ENCODE measurements around the gene LYST. TPM values are rescaled to one million over a fixed set of nuclear protein-coding genes. Genes with fewer than 3 reads are reported as not detected.

LYST gene
- total and polyA plus RNA-seq, 10 of the 15 experiments (the other 5 are each of a cell fraction or from before 2014, with no cell fraction given), result 3.3 to 28.1 (median 5.6) TPM

GRCh38 chr1:235714205-235714897 is 152.4 kb downstream of the LYST start:
- TF ChIP-seq ZNF622 (IDR thresholded peaks at IDR 0.05) (no peak), RELA (IDR thresholded peaks at IDR 0.05; ENCODE audit: borderline replicate concordance, partially characterized antibody) (no peak), KDM1A (IDR thresholded peaks at IDR 0.05; ENCODE audit: borderline replicate concordance) (no peak), CBFB (IDR thresholded peaks at IDR 0.05; ENCODE audit: low read depth) (no peak), RAD21 (IDR thresholded peaks at IDR 0.05; ENCODE audit: insufficient read depth, low read depth, low read length) (no peak)
- H3K27ac ChIP-seq (ENCODE audit: control insufficient read depth, insufficient read depth), result no peak overlapping the region
- in situ Hi-C loops (cut with MboI), result no loop called here
- no peak overlapping the region for H3K9ac ChIP-seq (ENCODE audit: control insufficient read depth, insufficient read depth, low read length)
- no peaks in the 10 kb centered on the region for H4K20me1 ChIP-seq (ENCODE audit: control insufficient read depth, insufficient read depth)
- H3K27me3 ChIP-seq (replicated peaks in 1 of 2; ENCODE audit: control insufficient read depth in 2 of 2, insufficient read depth in 2 of 2, low read length in 1 of 2), result no peaks in the 10 kb centered on the region
- no peaks in the 10 kb centered on the region; a peak in 2 of 4 replicates for H3K36me3 ChIP-seq (ENCODE audit: control insufficient read depth in 2 of 2, insufficient read depth in 2 of 2, low read length in 1 of 2)
- H3K4me2 ChIP-seq (ENCODE audit: control insufficient read depth, insufficient read depth), result no peak overlapping the region
- SMC1A ChIA-PET (ENCODE audit: uncharacterized antibody, unreplicated experiment), result interaction anchor here (0.8 to 1.3 kb wide), 3 partner anchors 10 to 15 kb away, joined by 3 to 6 read pairs (median 3); no protein-coding TSS in a partner anchor
- no peaks in the 10 kb centered on the region for H3K9me3 ChIP-seq (replicated peaks; ENCODE audit: control insufficient read depth, insufficient read depth, low read length)
- FAIRE-seq, result no peak
- 87% methylated on average over 4 of the region's 4 CpGs for WGBS (ENCODE audit: insufficient coverage, insufficient replicate concordance, low lambda C conversion rate, missing lambda C conversion rate)
- H3K4me1 ChIP-seq (ENCODE audit: control insufficient read depth, insufficient read depth, low read length), result no peaks in the 10 kb centered on the region
- CTCF ChIA-PET, result interaction anchor here (1.0 kb wide), 1 partner anchor 70 kb away, joined by 4 read pairs; no protein-coding TSS in a partner anchor
- intact Hi-C loops (cut with micrococcal nuclease; ENCODE audit: unreplicated experiment), result no loop called here
- no peak overlapping the region for H3K4me3 ChIP-seq
- no peak overlapping the region for H2AFZ ChIP-seq (ENCODE audit: control insufficient read depth, low read depth, low read length)
- ATAC-seq, result no peak
- RAD21 ChIA-PET (ENCODE audit: unreplicated experiment), result no interaction called here
- DNase-seq (ENCODE audit: low read depth, low spot score), result no peak
- POLR2A ChIA-PET, result no interaction called here
- no TSS peak for BruUV-seq (replicated peaks)
- no peaks in the 10 kb centered on the region for H3K79me2 ChIP-seq (ENCODE audit: control insufficient read depth, insufficient read depth, low read length)

DNA sequence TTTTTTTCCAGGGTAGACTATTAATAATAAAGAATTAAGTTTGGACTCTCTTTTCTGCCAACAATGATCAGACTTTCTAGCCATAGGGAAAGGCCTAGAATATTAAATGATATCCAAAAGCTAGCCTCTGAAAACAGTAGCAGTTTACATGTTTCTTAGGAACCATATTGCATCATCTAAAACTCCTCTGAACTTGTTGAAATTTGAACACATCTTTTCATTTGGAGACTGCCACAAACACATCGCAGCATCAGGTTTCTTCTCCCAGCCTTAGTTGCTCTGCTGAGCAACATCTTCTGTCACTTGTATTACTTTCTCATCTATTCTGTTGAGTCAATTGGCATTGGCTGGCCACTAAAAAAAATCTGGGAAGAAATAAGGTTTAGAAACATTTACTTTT is 153.9 kb downstream of the LYST start:
- in situ Hi-C loops (cut with MboI), result no loop called here
- H3K4me3 ChIP-seq, result no peak overlapping the region
- WGBS (ENCODE audit: insufficient coverage, insufficient replicate concordance, low lambda C conversion rate, missing lambda C conversion rate), result 100% methylated on average over 1 of the region's 1 CpG
- TF ChIP-seq HDAC6 (IDR thresholded peaks at IDR 0.05; ENCODE audit: unreplicated experiment) (no peak), CHD4 (IDR thresholded peaks at IDR 0.05) (no peak), NR2C2 (IDR thresholded peaks at IDR 0.05; ENCODE audit: borderline replicate concordance, control insufficient read depth, insufficient read length, low read depth) (no peak), POLR2AphosphoS5 (IDR thresholded peaks at IDR 0.05; ENCODE audit: low read length) (no peak), BRCA1 (IDR thresholded peaks at IDR 0.05; ENCODE audit: low read depth, low read length) (no peak), NFXL1 (IDR thresholded peaks at IDR 0.05; ENCODE audit: borderline replicate concordance) (no peak), TCF3 (IDR thresholded peaks at IDR 0.05; ENCODE audit: borderline replicate concordance, insufficient read depth, low read depth, low read length) (no peak)
- TF ChIP-seq, protein P1, sequence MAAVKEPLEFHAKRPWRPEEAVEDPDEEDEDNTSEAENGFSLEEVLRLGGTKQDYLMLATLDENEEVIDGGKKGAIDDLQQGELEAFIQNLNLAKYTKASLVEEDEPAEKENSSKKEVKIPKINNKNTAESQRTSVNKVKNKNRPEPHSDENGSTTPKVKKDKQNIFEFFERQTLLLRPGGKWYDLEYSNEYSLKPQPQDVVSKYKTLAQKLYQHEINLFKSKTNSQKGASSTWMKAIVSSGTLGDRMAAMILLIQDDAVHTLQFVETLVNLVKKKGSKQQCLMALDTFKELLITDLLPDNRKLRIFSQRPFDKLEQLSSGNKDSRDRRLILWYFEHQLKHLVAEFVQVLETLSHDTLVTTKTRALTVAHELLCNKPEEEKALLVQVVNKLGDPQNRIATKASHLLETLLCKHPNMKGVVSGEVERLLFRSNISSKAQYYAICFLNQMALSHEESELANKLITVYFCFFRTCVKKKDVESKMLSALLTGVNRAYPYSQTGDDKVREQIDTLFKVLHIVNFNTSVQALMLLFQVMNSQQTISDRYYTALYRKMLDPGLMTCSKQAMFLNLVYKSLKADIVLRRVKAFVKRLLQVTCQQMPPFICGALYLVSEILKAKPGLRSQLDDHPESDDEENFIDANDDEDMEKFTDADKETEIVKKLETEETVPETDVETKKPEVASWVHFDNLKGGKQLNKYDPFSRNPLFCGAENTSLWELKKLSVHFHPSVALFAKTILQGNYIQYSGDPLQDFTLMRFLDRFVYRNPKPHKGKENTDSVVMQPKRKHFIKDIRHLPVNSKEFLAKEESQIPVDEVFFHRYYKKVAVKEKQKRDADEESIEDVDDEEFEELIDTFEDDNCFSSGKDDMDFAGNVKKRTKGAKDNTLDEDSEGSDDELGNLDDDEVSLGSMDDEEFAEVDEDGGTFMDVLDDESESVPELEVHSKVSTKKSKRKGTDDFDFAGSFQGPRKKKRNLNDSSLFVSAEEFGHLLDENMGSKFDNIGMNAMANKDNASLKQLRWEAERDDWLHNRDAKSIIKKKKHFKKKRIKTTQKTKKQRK (IDR thresholded peaks at IDR 0.05; ENCODE audit: low read depth, low read length), result no peak

More for the DNA sequence above, 153.9 kb downstream of the LYST start:
- H3K79me2 ChIP-seq (ENCODE audit: control insufficient read depth, insufficient read depth, low read length), result no peaks in the 10 kb centered on the region
- ChIA-PET RAD21 (ENCODE audit: unreplicated experiment) (no interaction called here), POLR2A (no interaction called here), SMC1A (ENCODE audit: uncharacterized antibody, unreplicated experiment) (interaction anchor here (1.1 kb wide), 1 partner anchor 25 kb away, joined by 3 read pairs; no protein-coding TSS in a partner anchor), CTCF (interaction anchor here (1.3 kb wide), 1 partner anchor 11 kb away, joined by 3 read pairs; no protein-coding TSS in a partner anchor)
- intact Hi-C loops (cut with micrococcal nuclease; ENCODE audit: unreplicated experiment), result no loop called here
- ATAC-seq (no peak), FAIRE-seq (no peak), DNase-seq (ENCODE audit: low read depth, low spot score) (no peak)
- H3K4me1 ChIP-seq (ENCODE audit: control insufficient read depth, insufficient read depth, low read length), result no peaks in the 10 kb centered on the region
- no peaks in the 10 kb centered on the region for H3K9me3 ChIP-seq (replicated peaks; ENCODE audit: control insufficient read depth, insufficient read depth, low read length)
- H3K36me3 ChIP-seq (ENCODE audit: control insufficient read depth in 2 of 2, insufficient read depth in 2 of 2, low read length in 1 of 2), result no peaks in the 10 kb centered on the region; a peak in 2 of 4 replicates
- no peak overlapping the region for H2AFZ ChIP-seq (ENCODE audit: control insufficient read depth, low read depth, low read length)
- H4K20me1 ChIP-seq (ENCODE audit: control insufficient read depth, insufficient read depth), result no peaks in the 10 kb centered on the region
- H3K27me3 ChIP-seq (replicated peaks in 1 of 2; ENCODE audit: control insufficient read depth in 2 of 2, insufficient read depth in 2 of 2, low read length in 1 of 2), result no peaks in the 10 kb centered on the region
- no peak overlapping the region for H3K9ac ChIP-seq (ENCODE audit: control insufficient read depth, insufficient read depth, low read length)
- no TSS peak for BruUV-seq (replicated peaks)
- no peak overlapping the region for H3K4me2 ChIP-seq (ENCODE audit: control insufficient read depth, insufficient read depth)
- no peak overlapping the region for H3K27ac ChIP-seq (ENCODE audit: control insufficient read depth, insufficient read depth)
